Neural progenitor cell (in vitro differentiated cells): Measurements from ENCODE around the gene SLC4A8.

Source experiments
- CTCF ChIP-seq: fragments of 200-600 bp; sonication (generic); IDR thresholded peaks from 2 replicates; pipeline ENCODE4 v1.5.1; 2017; ENCODE audit warnings: antibody characterized with exemption, mild to moderate bottlenecking
- EZH2 ChIP-seq: fragments of 200-600 bp; sonication (generic); IDR thresholded peaks from 2 replicates; pipeline ENCODE4 v1.6.1; 2017; ENCODE audit warnings: antibody characterized with exemption, mild to moderate bottlenecking, moderate library complexity
- EZH2phosphoT487 ChIP-seq: fragments of 200-600 bp; sonication (generic); IDR thresholded peaks from 2 replicates; pipeline ENCODE4 v1.6.1; 2017; ENCODE audit warnings: antibody characterized with exemption

- TF ChIP-seq CTCF, result no peak
- TF ChIP-seq EZH2, result no peak
- TF ChIP-seq EZH2phosphoT487, result no peak
Observed at GRCh38 chr12:51450333-51450732, 25.7 kb downstream of the SLC4A8 start.
